Thyroid gland (tissue), 4 donors: ENCODE data around the gene NUAK1.
"Not testable (repeated sequence)": the region's sequence is repeated elsewhere in the genome, so short reads cannot be mapped to it uniquely, and the experiment has no call there.

ENCODE experiments used
- POLR2A ChIP-seq, 2 donors: fragments of 450-650 bp; IDR thresholded peaks; one replicate each; pipeline ENCODE4 v1.6.1; 2017; ENCODE audit warnings: antibody characterized with exemption in 2 of 2, mild to moderate bottlenecking in 2 of 2, moderate library complexity in 1 of 2
- TF ChIP-seq, protein P1 (sequence below), 6 experiments: fragments of 200-600 bp in 3 of 6; fragments of 450-650 bp in 3 of 6; sonication (generic) in 3 of 6; IDR thresholded peaks; one replicate each; pipeline ENCODE4 v1.5.1; 2016 to 2019; ENCODE audit warnings: antibody characterized with exemption in 6 of 6, mild to moderate bottlenecking in 2 of 6, inconsistent platforms in 1 of 6, moderate library complexity in 1 of 6

DNA sequence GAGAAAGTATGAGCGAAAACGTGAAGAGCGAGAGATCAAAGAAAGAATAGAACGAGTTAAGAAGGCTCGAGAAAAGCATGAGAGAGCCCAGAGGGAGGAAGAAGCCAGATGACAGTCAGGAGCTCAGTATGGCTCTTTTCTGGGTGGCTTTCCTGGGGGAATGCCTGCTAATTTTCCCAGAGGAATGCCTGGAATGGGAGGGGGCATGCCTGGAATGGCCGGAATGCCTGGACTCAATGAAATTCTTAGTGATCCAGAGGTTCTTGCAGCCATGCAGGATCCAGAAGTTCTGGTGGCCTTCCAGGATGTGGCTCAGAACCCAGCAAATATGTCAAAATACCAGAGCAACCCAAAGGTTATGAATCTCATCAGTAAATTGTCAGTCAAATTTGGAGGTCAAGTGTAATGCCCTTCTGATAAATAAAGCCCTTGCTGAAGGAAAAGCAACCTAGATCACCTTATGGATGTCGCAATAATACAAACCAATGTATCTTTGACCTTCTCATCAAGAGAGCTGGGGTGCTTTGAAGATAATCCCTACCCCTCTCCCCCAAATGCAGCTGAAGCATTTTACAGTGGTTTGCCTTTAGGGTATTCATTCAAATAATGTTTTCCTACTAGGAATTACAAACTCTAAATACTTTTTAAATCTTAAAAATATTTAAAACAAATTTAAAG lies 122.0 kb downstream of the NUAK1 start:
- TF ChIP-seq, protein P1, sequence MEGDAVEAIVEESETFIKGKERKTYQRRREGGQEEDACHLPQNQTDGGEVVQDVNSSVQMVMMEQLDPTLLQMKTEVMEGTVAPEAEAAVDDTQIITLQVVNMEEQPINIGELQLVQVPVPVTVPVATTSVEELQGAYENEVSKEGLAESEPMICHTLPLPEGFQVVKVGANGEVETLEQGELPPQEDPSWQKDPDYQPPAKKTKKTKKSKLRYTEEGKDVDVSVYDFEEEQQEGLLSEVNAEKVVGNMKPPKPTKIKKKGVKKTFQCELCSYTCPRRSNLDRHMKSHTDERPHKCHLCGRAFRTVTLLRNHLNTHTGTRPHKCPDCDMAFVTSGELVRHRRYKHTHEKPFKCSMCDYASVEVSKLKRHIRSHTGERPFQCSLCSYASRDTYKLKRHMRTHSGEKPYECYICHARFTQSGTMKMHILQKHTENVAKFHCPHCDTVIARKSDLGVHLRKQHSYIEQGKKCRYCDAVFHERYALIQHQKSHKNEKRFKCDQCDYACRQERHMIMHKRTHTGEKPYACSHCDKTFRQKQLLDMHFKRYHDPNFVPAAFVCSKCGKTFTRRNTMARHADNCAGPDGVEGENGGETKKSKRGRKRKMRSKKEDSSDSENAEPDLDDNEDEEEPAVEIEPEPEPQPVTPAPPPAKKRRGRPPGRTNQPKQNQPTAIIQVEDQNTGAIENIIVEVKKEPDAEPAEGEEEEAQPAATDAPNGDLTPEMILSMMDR (IDR thresholded peaks at IDR 0.05): not testable (repeated sequence)
- not testable (repeated sequence) for TF ChIP-seq POLR2A (IDR thresholded peaks at IDR 0.05)
